WTC11 (cell line): ENCODE results near the gene NR2F1. TPM values are rescaled to one million over a fixed set of nuclear protein-coding genes. Genes with fewer than 3 reads are reported as not detected.
A peak's percentile ranks its signal among the peaks of the same experiment; 100 is the strongest.

Source experiments
- ATAC-seq: fragments of 200-7000 bp; cut with Tn5 transposase; 2 replicates; pipeline ENCODE4 v1.10.0; 2021; ENCODE audit warnings: mild to moderate bottlenecking, moderate library complexity
- CTCF ChIA-PET: fragments of 300-600 bp; sonication (Branson Sonifier 250); formaldehyde crosslinking; loops from one replicate; lab custom pipeline; 2021; ENCODE audit warnings: antibody characterized with exemption; lab: Charles Lee
- POLR2A ChIA-PET: fragments of 350-600 bp; sonication (Branson Sonifier 250); formaldehyde crosslinking; loops from one replicate; lab custom pipeline; 2021; ENCODE audit warnings: antibody characterized with exemption; lab: Charles Lee
- DNase-seq: peaks from one replicate; pipeline ENCODE4 v3.0.0; 2021; ENCODE audit warnings: low spot score
- H3K27ac Mint-ChIP-seq: 2 replicates; pipeline ENCODE4 v1.8.0; 2021; ENCODE audit warnings: mixed read lengths
- H3K27me3 Mint-ChIP-seq: 2 replicates; pipeline ENCODE4 v1.8.0; 2021; ENCODE audit warnings: low read depth, mild to moderate bottlenecking, moderate library complexity, mixed read lengths
- H3K36me3 Mint-ChIP-seq: 2 replicates; pipeline ENCODE4 v1.8.0; 2021; ENCODE audit warnings: mixed read lengths
- H3K4me1 Mint-ChIP-seq: 2 replicates; pipeline ENCODE4 v1.8.0; 2022; ENCODE audit warnings: mixed read lengths
- H3K4me3 Mint-ChIP-seq: 2 replicates; pipeline ENCODE4 v1.8.0; 2021; ENCODE audit warnings: mild to moderate bottlenecking, moderate library complexity, mixed read lengths
- H3K9me3 Mint-ChIP-seq: 2 replicates; pipeline ENCODE4 v1.8.0; 2021; ENCODE audit warnings: mixed read lengths
- ATF1 ChIP-seq: sonication (generic); formaldehyde crosslinking; IDR thresholded peaks from 2 replicates; pipeline ENCODE4 v1.8.1; 2023; ENCODE audit warnings: mild to moderate bottlenecking, moderate library complexity, missing genetic modification reagents
- ELF4 ChIP-seq: sonication (generic); formaldehyde crosslinking; IDR thresholded peaks from 2 replicates; pipeline ENCODE4 v1.8.1; 2022; ENCODE audit warnings: low read depth, mild to moderate bottlenecking, moderate library complexity, missing genetic modification reagents
- FOXP1 ChIP-seq: sonication (generic); formaldehyde crosslinking; IDR thresholded peaks from 2 replicates; pipeline ENCODE4 v1.8.0; 2022; ENCODE audit warnings: missing genetic modification reagents, mild to moderate bottlenecking, moderate library complexity, borderline replicate concordance
- NR3C1 ChIP-seq: sonication (generic); formaldehyde crosslinking; conservative IDR thresholded peaks from 2 replicates; pipeline ENCODE4 v1.8.1; 2023; ENCODE audit warnings: low read depth, mild to moderate bottlenecking, missing genetic modification reagents
- OVOL2 ChIP-seq: fragments of 250-450 bp; sonication (Bioruptor Pico); IDR thresholded peaks from 2 replicates; pipeline ENCODE4 v1.9.0; 2021; ENCODE audit warnings: mild to moderate bottlenecking, borderline replicate concordance
- total RNA-seq: library from RNA; stranded (reverse); gene quantifications from 3 replicates; pipeline ENCODE4 v1.2.3, GENCODE V29; 2021
- TF ChIP-seq, protein P1 (sequence below): sonication (generic); formaldehyde crosslinking; IDR thresholded peaks from 2 replicates; pipeline ENCODE4 v1.8.1; 2022; ENCODE audit warnings: missing genetic modification reagents, borderline replicate concordance
- TF ChIP-seq, protein P2 (sequence below): sonication (generic); formaldehyde crosslinking; IDR thresholded peaks from 2 replicates; pipeline ENCODE4 v1.8.1; 2022; ENCODE audit warnings: mild to moderate bottlenecking, missing genetic modification reagents, moderate library complexity, borderline replicate concordance
- TF ChIP-seq, protein P3 (sequence below): fragments of 250-450 bp; sonication (Bioruptor Pico); IDR thresholded peaks from 2 replicates; pipeline ENCODE4 v1.9.0; 2021; ENCODE audit warnings: moderate library complexity, mild to moderate bottlenecking, inconsistent platforms, borderline replicate concordance
- TF ChIP-seq, protein P4 (sequence below): sonication (generic); formaldehyde crosslinking; IDR thresholded peaks from 2 replicates; pipeline ENCODE4 v1.8.1; 2023; ENCODE audit warnings: mild to moderate bottlenecking, missing genetic modification reagents, moderate library complexity
- TF ChIP-seq, protein P5 (sequence below): fragments of 250-450 bp; sonication (Bioruptor Pico); IDR thresholded peaks from 2 replicates; pipeline ENCODE4 v1.9.0; 2021; ENCODE audit warnings: mild to moderate bottlenecking
- TF ChIP-seq, protein P6 (sequence below): sonication (generic); formaldehyde crosslinking; IDR thresholded peaks from 2 replicates; pipeline ENCODE4 v1.8.0; 2022; ENCODE audit warnings: mild to moderate bottlenecking, missing genetic modification reagents
- TF ChIP-seq, protein P7 (sequence below): sonication (generic); formaldehyde crosslinking; IDR thresholded peaks from 2 replicates; pipeline ENCODE4 v1.8.0; 2022; ENCODE audit warnings: mild to moderate bottlenecking, missing genetic modification reagents

NR2F1 gene
- total RNA-seq, 1 experiment from 2014 or later: 0.31 TPM

DNA sequence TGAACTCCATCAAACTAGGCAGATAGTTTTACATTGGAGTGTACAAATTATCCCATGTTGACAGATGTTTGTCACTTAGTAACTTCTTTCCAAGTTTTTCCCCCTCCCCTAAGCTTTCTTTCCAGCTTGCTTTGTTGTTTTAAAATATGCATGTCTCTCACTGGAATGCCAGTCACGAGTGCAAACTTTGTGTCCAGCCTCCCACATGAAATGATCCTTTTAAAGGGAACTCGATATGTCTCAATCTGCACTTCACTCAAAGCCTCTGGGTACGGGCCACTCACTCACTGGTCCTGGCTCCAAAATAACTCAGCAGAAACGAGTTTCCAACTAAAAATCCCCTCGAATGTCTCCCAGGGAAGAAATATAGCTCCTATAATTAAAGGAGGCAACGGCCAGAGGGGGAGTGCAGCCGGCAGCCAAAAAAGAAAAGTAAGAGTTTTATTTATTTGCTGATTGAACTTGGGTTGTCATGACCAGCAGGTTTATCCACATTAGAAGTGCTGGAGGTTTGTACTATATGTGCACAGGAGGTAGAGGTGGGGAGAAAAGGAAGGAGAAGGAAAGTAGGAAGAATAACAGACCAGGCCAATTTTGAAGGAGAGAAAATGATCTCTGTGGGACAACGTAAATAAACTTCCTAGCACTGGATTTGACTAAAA lies 17.5 kb downstream of the NR2F1 start (continued):
- TF ChIP-seq OVOL2 (CRISPR knock-in tag) (no peak), ATF1 (CRISPR knock-in tag) (no peak), ELF4 (CRISPR knock-in tag) (no peak)
- TF ChIP-seq, protein P1, sequence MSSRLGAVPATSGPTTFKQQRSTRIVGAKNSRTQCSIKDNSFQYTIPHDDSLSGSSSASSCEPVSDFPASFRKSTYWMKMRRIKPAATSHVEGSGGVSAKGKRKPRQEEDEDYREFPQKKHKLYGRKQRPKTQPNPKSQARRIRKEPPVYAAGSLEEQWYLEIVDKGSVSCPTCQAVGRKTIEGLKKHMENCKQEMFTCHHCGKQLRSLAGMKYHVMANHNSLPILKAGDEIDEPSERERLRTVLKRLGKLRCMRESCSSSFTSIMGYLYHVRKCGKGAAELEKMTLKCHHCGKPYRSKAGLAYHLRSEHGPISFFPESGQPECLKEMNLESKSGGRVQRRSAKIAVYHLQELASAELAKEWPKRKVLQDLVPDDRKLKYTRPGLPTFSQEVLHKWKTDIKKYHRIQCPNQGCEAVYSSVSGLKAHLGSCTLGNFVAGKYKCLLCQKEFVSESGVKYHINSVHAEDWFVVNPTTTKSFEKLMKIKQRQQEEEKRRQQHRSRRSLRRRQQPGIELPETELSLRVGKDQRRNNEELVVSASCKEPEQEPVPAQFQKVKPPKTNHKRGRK (CRISPR knock-in tag): no peak
- TF ChIP-seq, protein P2, sequence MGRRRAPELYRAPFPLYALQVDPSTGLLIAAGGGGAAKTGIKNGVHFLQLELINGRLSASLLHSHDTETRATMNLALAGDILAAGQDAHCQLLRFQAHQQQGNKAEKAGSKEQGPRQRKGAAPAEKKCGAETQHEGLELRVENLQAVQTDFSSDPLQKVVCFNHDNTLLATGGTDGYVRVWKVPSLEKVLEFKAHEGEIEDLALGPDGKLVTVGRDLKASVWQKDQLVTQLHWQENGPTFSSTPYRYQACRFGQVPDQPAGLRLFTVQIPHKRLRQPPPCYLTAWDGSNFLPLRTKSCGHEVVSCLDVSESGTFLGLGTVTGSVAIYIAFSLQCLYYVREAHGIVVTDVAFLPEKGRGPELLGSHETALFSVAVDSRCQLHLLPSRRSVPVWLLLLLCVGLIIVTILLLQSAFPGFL (CRISPR knock-in tag): no peak

DNA sequence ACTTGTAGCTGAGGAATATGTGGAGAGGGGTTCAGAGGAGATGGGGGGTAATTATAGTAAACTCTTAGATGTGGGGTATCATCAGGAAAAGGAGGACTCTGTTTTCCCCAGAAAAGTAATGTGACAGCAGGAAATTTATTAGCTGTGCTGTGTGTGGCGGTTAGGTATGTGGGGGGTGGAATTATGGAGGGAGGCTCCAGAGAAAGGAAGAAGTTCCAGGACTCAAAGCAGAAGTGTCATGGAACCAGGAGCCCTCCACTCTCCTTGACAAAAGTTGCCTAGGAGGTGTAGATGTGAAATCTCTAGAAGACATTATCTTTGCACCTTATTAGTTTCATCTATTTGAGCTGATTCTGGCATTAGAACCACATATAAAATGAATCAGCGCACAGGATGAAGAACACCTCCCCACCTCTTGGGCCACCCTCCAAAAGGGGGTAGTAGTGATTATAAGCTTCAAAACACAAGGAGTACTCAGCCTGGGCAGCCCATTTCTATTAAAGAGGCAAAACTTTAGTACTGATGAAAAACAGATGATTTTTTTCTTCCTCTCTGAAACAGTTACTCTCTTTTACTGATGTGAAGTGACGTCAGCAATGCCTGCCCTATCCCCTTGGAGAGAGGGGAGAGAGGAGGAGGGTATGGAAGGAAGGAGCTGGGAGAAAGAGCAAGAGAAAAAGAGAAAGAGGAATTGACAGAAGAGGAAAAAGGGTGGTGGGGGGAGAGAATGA lies 18.2 kb downstream of the NR2F1 start:
- peak; percentile 8; the same call in 1 of the 2 replicates for ATAC-seq
- H3K27ac Mint-ChIP-seq: no peak overlapping the region
- DNase-seq: no peak
- peaks cover 2% of the 10 kb centered on the region; the same call in 1 of the 2 replicates for H3K36me3 Mint-ChIP-seq
- TF ChIP-seq, protein P3, sequence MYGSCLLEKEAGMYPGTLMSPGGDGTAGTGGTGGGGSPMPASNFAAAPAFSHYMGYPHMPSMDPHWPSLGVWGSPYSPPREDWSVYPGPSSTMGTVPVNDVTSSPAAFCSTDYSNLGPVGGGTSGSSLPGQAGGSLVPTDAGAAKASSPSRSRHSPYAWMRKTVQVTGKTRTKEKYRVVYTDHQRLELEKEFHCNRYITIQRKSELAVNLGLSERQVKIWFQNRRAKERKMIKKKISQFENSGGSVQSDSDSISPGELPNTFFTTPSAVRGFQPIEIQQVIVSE (CRISPR knock-in tag): no peak
- no peak for TF ChIP-seq FOXP1 (CRISPR knock-in tag)
- no peak for TF ChIP-seq NR3C1 (CRISPR knock-in tag)
- TF ChIP-seq, protein P4, sequence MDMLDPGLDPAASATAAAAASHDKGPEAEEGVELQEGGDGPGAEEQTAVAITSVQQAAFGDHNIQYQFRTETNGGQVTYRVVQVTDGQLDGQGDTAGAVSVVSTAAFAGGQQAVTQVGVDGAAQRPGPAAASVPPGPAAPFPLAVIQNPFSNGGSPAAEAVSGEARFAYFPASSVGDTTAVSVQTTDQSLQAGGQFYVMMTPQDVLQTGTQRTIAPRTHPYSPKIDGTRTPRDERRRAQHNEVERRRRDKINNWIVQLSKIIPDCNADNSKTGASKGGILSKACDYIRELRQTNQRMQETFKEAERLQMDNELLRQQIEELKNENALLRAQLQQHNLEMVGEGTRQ (CRISPR knock-in tag): no peak
- TF ChIP-seq, protein P5, sequence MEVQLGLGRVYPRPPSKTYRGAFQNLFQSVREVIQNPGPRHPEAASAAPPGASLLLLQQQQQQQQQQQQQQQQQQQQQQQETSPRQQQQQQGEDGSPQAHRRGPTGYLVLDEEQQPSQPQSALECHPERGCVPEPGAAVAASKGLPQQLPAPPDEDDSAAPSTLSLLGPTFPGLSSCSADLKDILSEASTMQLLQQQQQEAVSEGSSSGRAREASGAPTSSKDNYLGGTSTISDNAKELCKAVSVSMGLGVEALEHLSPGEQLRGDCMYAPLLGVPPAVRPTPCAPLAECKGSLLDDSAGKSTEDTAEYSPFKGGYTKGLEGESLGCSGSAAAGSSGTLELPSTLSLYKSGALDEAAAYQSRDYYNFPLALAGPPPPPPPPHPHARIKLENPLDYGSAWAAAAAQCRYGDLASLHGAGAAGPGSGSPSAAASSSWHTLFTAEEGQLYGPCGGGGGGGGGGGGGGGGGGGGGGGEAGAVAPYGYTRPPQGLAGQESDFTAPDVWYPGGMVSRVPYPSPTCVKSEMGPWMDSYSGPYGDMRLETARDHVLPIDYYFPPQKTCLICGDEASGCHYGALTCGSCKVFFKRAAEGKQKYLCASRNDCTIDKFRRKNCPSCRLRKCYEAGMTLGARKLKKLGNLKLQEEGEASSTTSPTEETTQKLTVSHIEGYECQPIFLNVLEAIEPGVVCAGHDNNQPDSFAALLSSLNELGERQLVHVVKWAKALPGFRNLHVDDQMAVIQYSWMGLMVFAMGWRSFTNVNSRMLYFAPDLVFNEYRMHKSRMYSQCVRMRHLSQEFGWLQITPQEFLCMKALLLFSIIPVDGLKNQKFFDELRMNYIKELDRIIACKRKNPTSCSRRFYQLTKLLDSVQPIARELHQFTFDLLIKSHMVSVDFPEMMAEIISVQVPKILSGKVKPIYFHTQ (CRISPR knock-in tag): no peak
- TF ChIP-seq, protein P6, sequence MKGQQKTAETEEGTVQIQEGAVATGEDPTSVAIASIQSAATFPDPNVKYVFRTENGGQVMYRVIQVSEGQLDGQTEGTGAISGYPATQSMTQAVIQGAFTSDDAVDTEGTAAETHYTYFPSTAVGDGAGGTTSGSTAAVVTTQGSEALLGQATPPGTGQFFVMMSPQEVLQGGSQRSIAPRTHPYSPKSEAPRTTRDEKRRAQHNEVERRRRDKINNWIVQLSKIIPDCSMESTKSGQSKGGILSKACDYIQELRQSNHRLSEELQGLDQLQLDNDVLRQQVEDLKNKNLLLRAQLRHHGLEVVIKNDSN (CRISPR knock-in tag): no peak
- TF ChIP-seq, protein P7, sequence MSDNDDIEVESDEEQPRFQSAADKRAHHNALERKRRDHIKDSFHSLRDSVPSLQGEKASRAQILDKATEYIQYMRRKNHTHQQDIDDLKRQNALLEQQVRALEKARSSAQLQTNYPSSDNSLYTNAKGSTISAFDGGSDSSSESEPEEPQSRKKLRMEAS: no peak
- TF ChIP-seq ATF1 (CRISPR knock-in tag): no peak
- TF ChIP-seq, all 79 proteins: peak for 0
- H3K4me1 Mint-ChIP-seq: peaks cover 34% of the 10 kb centered on the region
- no peaks in the 10 kb centered on the region for H3K9me3 Mint-ChIP-seq
- H3K27me3 Mint-ChIP-seq: no peaks in the 10 kb centered on the region
- POLR2A ChIA-PET: no interaction called here
- H3K4me3 Mint-ChIP-seq: no peak overlapping the region; the same call in 1 of the 2 replicates
- CTCF ChIA-PET: interaction anchor here (0.6 to 3.4 kb wide), 6 partner anchors 16 to 200 kb away, joined by 3 to 18 read pairs (median 6); partner anchors contain the start of gene NR2F1
